ENCODE measurements around the gene ABHD4.

ABHD4 gene

DNA sequence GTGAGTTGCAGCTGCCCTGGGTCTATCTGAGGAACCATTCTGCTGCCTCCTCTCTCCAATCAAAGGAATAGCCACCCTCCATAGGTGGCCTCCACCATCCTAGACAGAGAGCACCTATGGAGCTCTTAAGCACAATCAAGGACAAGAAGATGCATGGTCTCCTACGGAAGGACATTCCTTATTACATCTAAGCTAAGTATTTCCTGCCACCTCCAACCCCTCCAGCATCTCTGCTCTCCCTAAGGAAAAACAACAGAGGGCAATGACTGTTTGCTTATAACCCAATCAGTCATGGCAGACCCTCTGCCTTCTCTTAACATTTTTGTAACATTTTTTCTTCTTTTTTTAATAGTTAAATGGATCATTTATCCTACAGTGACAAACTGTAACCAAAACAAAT is 60.8 kb downstream of the ABHD4 start:
- no peaks in the 10 kb centered on the region for H3K9me3 ChIP-seq (replicated peaks; ENCODE audit: insufficient read depth, low read length)
- H3K9ac ChIP-seq (ENCODE audit: low read length), result no peak overlapping the region
- H3K4me2 ChIP-seq (ENCODE audit: low read depth, low read length), result no peak overlapping the region
- H3K36me3 ChIP-seq (replicated peaks; ENCODE audit: insufficient read depth, low read length), result no peaks in the 10 kb centered on the region
- H2AFZ ChIP-seq (ENCODE audit: low read length), result no peak overlapping the region
- H3K4me3 ChIP-seq (ENCODE audit: low read length), result no peak overlapping the region
- DNase-seq, result no peak
- no peaks in the 10 kb centered on the region for H3K9me2 ChIP-seq (replicated peaks; ENCODE audit: insufficient read depth, low read length)
- no peaks in the 10 kb centered on the region for H3K4me1 ChIP-seq (ENCODE audit: low read length)
- H3K27me3 ChIP-seq (replicated peaks; ENCODE audit: insufficient read depth, low read length), result no peaks in the 10 kb centered on the region
- no peaks in the 10 kb centered on the region for H3F3A ChIP-seq (ENCODE audit: insufficient read depth, low read length)
- H3K27ac ChIP-seq (ENCODE audit: low read length), result no peak overlapping the region
- H3K79me2 ChIP-seq (ENCODE audit: low read length), result no peaks in the 10 kb centered on the region
- H4K20me1 ChIP-seq (ENCODE audit: insufficient read depth, low read length), result no peaks in the 10 kb centered on the region
- TF ChIP-seq, protein P1, sequence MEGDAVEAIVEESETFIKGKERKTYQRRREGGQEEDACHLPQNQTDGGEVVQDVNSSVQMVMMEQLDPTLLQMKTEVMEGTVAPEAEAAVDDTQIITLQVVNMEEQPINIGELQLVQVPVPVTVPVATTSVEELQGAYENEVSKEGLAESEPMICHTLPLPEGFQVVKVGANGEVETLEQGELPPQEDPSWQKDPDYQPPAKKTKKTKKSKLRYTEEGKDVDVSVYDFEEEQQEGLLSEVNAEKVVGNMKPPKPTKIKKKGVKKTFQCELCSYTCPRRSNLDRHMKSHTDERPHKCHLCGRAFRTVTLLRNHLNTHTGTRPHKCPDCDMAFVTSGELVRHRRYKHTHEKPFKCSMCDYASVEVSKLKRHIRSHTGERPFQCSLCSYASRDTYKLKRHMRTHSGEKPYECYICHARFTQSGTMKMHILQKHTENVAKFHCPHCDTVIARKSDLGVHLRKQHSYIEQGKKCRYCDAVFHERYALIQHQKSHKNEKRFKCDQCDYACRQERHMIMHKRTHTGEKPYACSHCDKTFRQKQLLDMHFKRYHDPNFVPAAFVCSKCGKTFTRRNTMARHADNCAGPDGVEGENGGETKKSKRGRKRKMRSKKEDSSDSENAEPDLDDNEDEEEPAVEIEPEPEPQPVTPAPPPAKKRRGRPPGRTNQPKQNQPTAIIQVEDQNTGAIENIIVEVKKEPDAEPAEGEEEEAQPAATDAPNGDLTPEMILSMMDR (IDR thresholded peaks at IDR 0.05; ENCODE audit: low read length), result no peak
- TF ChIP-seq EZH2 (optimal IDR thresholded peaks at IDR 0.05; ENCODE audit: low read depth, low read length), result no peak
- no peak for TF ChIP-seq EZH2phosphoT487 (IDR thresholded peaks at IDR 0.05; ENCODE audit: low read length)

- Histone ChIP-seq H3K9me2 (replicated peaks; ENCODE audit: insufficient read depth, low read length) (no peaks in the 10 kb centered on the region), H3K36me3 (replicated peaks; ENCODE audit: insufficient read depth, low read length) (no peaks in the 10 kb centered on the region), H3K27ac (ENCODE audit: low read length) (no peak overlapping the region), H3K9ac (ENCODE audit: low read length) (no peak overlapping the region), H3F3A (ENCODE audit: insufficient read depth, low read length) (no peaks in the 10 kb centered on the region), H3K79me2 (ENCODE audit: low read length) (no peaks in the 10 kb centered on the region), H3K4me2 (ENCODE audit: low read depth, low read length) (no peak overlapping the region), H3K4me3 (ENCODE audit: low read length) (no peak overlapping the region), H3K27me3 (replicated peaks; ENCODE audit: insufficient read depth, low read length) (no peaks in the 10 kb centered on the region), H3K4me1 (ENCODE audit: low read length) (no peaks in the 10 kb centered on the region), H3K9me3 (replicated peaks; ENCODE audit: insufficient read depth, low read length) (no peaks in the 10 kb centered on the region), H2AFZ (ENCODE audit: low read length) (no peak overlapping the region), H4K20me1 (ENCODE audit: insufficient read depth, low read length) (no peaks in the 10 kb centered on the region)
- TF ChIP-seq EZH2 (optimal IDR thresholded peaks at IDR 0.05; ENCODE audit: low read depth, low read length) (no peak), EZH2phosphoT487 (IDR thresholded peaks at IDR 0.05; ENCODE audit: low read length) (no peak)
- TF ChIP-seq, protein P1 (IDR thresholded peaks at IDR 0.05; ENCODE audit: low read length), result no peak
- DNase-seq, result no peak
These were observed 62.6 kb downstream of the ABHD4 start for GRCh38 chr14:22660654-22661053.

All from MM.1S (cell line).